A549 (cell line): Measurements from ENCODE around the gene SERPIND1.

Experiments
- CBX2 ChIP-seq: fragments of 200-600 bp; sonication (generic); IDR thresholded peaks from 2 replicates; pipeline ENCODE4 v1.6.1; 2016; ENCODE audit warnings: low read depth, mild to moderate bottlenecking, borderline replicate concordance
- CEBPB ChIP-seq, 2 experiments: fragments of >200 bp in 1 of 2; sonication (Bioruptor Twin) in 1 of 2; formaldehyde crosslinking in 1 of 2; IDR thresholded peaks; 2 replicates each; pipeline ENCODE4 v1.6.1; 2012 to 2016
- CTCF ChIP-seq: fragments of >200 bp; sonication (Bioruptor Twin); formaldehyde crosslinking; IDR thresholded peaks from 3 replicates; pipeline ENCODE4 v1.5.1; 2016
- EP300 ChIP-seq, 2 experiments: fragments of >200 bp; sonication (Bioruptor Twin); formaldehyde crosslinking; IDR thresholded peaks; 2 replicates in 1 of 2; 3 replicates in 1 of 2; pipeline ENCODE4 v1.6.1; 2016 to 2017
- HDAC2 ChIP-seq: fragments of 200-600 bp; sonication (generic); IDR thresholded peaks from 2 replicates; pipeline ENCODE4 v1.6.1; 2016
- MAX ChIP-seq: IDR thresholded peaks from 2 replicates; pipeline ENCODE4 v1.6.1; 2012
- PHF8 ChIP-seq: fragments of 200-600 bp; sonication (generic); IDR thresholded peaks from 2 replicates; pipeline ENCODE4 v1.6.1; 2016; ENCODE audit warnings: low read depth, mild to moderate bottlenecking, antibody characterized with exemption, moderate library complexity, borderline replicate concordance
- POLR2A ChIP-seq: IDR thresholded peaks from 2 replicates; pipeline ENCODE4 v1.6.1; 2012; ENCODE audit warnings: mild to moderate bottlenecking, low read length
- RAD21 ChIP-seq, 2 experiments: fragments of >200 bp in 1 of 2; sonication (Bioruptor Twin) in 1 of 2; formaldehyde crosslinking in 1 of 2; IDR thresholded peaks in 1 of 2; conservative IDR thresholded peaks in 1 of 2; 2 replicates in 1 of 2; 3 replicates in 1 of 2; pipeline ENCODE4 v1.6.1; 2012 to 2018; ENCODE audit warnings: inconsistent platforms in 1 of 2
- RCOR1 ChIP-seq: fragments of 150-350 bp; IDR thresholded peaks from 2 replicates; pipeline ENCODE4 v1.6.1; 2014; ENCODE audit warnings: antibody characterized with exemption, low read length, low read depth
- RFX5 ChIP-seq: fragments of 450-650 bp; IDR thresholded peaks from 2 replicates; pipeline ENCODE4 v1.7.1; 2014; ENCODE audit warnings: antibody characterized with exemption, mild to moderate bottlenecking, moderate library complexity
- ZFP36 ChIP-seq: fragments of 450-650 bp; IDR thresholded peaks from 2 replicates; pipeline ENCODE4 v1.6.1; 2014; ENCODE audit warnings: borderline replicate concordance; ENCODE audit not compliant: partially characterized antibody

GRCh38 chr22:20741634-20742581 is 32.0 kb upstream of the SERPIND1 start:
- TF ChIP-seq HDAC2 (no peak), EP300 (IDR thresholded peaks at IDR 0.05) (no peak), RFX5 (no peak), POLR2A (no peak), ZFP36 (no peak), CTCF (peak; percentile 31; the same call in 2 of the 3 replicates), RCOR1 (no peak), RAD21 (conservative IDR thresholded peaks at IDR 0.05 in 1 of 2, IDR thresholded peaks at IDR 0.05 in 1 of 2) (peak; percentile 24 to 34; a peak in 2 of 5 replicates), MAX (no peak), CEBPB (IDR thresholded peaks at IDR 0.05) (no peak), PHF8 (no peak), CBX2 (no peak)
